Measurements from ENCODE around the gene TMEM132E. TPM values are rescaled to one million over a fixed set of nuclear protein-coding genes. Genes with fewer than 3 reads are reported as not detected.

Gene TMEM132E
- total and polyA plus RNA-seq, 2 experiments from 2014 or later: 0.27 to 0.98 TPM

GRCh38 chr17:34669511-34669910 is 90.1 kb downstream of the TMEM132E start:
- H2AFZ ChIP-seq: no peak overlapping the region
- no peak for DNase-seq (ENCODE audit: low spot score)
- TF ChIP-seq EZH2 (IDR thresholded peaks at IDR 0.05; ENCODE audit: borderline replicate concordance) (no peak), CTCF (IDR thresholded peaks at IDR 0.05; ENCODE audit: poor library complexity) (no peak), EZH2phosphoT487 (IDR thresholded peaks at IDR 0.05; ENCODE audit: low read depth, severe bottlenecking, unreplicated experiment) (no peak)
- 75% methylated on average over 5 of the region's 5 CpGs for WGBS (ENCODE audit: low lambda C conversion rate, missing lambda C conversion rate)
- H3K27ac ChIP-seq: no peak overlapping the region
- no peak overlapping the region for H3K4me3 ChIP-seq
- H3K79me2 ChIP-seq: no peaks in the 10 kb centered on the region
- no peaks in the 10 kb centered on the region for H3K36me3 ChIP-seq (replicated peaks; ENCODE audit: insufficient read depth, low read depth)
- no peaks in the 10 kb centered on the region for H4K20me1 ChIP-seq (ENCODE audit: insufficient read depth, poor library complexity, severe bottlenecking)
- H3K27me3 ChIP-seq: peaks cover 19% of the 10 kb centered on the region
- no peaks in the 10 kb centered on the region for H3K9me3 ChIP-seq (ENCODE audit: low read depth)
- H3K9me2 ChIP-seq (replicated peaks; ENCODE audit: insufficient read depth): no peaks in the 10 kb centered on the region
- no peaks in the 10 kb centered on the region for H3K4me1 ChIP-seq (ENCODE audit: insufficient read depth)
- H3K4me2 ChIP-seq: no peak overlapping the region

GRCh38 chr17:34670618-34671017 is 91.2 kb downstream of the TMEM132E start:
- Histone ChIP-seq H2AFZ (no peak overlapping the region), H3K27me3 (peaks cover 19% of the 10 kb centered on the region), H3K4me3 (no peak overlapping the region), H3K79me2 (no peaks in the 10 kb centered on the region), H3K4me2 (no peak overlapping the region), H3K4me1 (ENCODE audit: insufficient read depth) (no peaks in the 10 kb centered on the region), H3K36me3 (replicated peaks; ENCODE audit: insufficient read depth, low read depth) (no peaks in the 10 kb centered on the region), H3K27ac (no peak overlapping the region), H3K9me2 (replicated peaks; ENCODE audit: insufficient read depth) (no peaks in the 10 kb centered on the region), H3K9me3 (ENCODE audit: low read depth) (no peaks in the 10 kb centered on the region), H4K20me1 (ENCODE audit: insufficient read depth, poor library complexity, severe bottlenecking) (no peaks in the 10 kb centered on the region)
- no peak for DNase-seq (ENCODE audit: low spot score)
- WGBS (ENCODE audit: low lambda C conversion rate, missing lambda C conversion rate): 60% methylated on average over 7 of the region's 7 CpGs
- TF ChIP-seq CTCF (IDR thresholded peaks at IDR 0.05; ENCODE audit: poor library complexity) (no peak), EZH2phosphoT487 (IDR thresholded peaks at IDR 0.05; ENCODE audit: low read depth, severe bottlenecking, unreplicated experiment) (no peak), EZH2 (IDR thresholded peaks at IDR 0.05; ENCODE audit: borderline replicate concordance) (no peak)

GRCh38 chr17:34671191-34671590 is 91.8 kb downstream of the TMEM132E start:
- Histone ChIP-seq H3K9me3 (ENCODE audit: low read depth) (no peaks in the 10 kb centered on the region), H3K4me3 (no peak overlapping the region), H3K27me3 (peaks cover 16% of the 10 kb centered on the region), H4K20me1 (ENCODE audit: insufficient read depth, poor library complexity, severe bottlenecking) (no peaks in the 10 kb centered on the region), H3K36me3 (replicated peaks; ENCODE audit: insufficient read depth, low read depth) (no peaks in the 10 kb centered on the region), H3K9me2 (replicated peaks; ENCODE audit: insufficient read depth) (no peaks in the 10 kb centered on the region), H3K4me2 (no peak overlapping the region), H3K27ac (no peak overlapping the region), H3K79me2 (no peaks in the 10 kb centered on the region), H2AFZ (no peak overlapping the region), H3K4me1 (ENCODE audit: insufficient read depth) (no peaks in the 10 kb centered on the region)
- no peak for DNase-seq (ENCODE audit: low spot score)
- 79% methylated on average over 4 of the region's 4 CpGs for WGBS (ENCODE audit: low lambda C conversion rate, missing lambda C conversion rate)
- TF ChIP-seq EZH2phosphoT487 (IDR thresholded peaks at IDR 0.05; ENCODE audit: low read depth, severe bottlenecking, unreplicated experiment): no peak
- no peak for TF ChIP-seq CTCF (IDR thresholded peaks at IDR 0.05; ENCODE audit: poor library complexity)
- TF ChIP-seq EZH2 (IDR thresholded peaks at IDR 0.05; ENCODE audit: borderline replicate concordance): no peak
